ENCODE data around the gene RAB40B. TPM values are rescaled to one million over a fixed set of nuclear protein-coding genes. Genes with fewer than 3 reads are reported as not detected.

Gene RAB40B
- total RNA-seq, 1 experiment from 2014 or later = 22.1 TPM

DNA sequence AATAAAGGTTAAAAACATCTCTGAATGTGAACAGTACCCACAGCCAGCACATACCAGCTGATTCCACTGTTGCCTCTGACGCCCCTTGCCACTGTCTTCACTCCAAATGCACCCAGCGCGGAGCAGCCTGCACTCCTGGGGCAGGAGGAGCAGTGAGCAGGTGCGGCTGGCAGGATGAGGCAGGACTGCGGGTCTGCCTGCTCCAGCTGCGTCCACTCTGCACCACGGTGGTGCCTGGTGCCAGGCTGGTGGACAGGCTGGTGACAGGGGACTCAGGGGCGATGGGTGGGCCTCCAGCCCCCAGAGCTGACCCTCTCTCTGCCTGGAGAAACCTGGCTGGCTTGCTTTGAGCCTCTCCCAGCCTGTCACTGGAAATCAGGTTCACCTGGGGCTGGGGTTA lies 9.4 kb downstream of the RAB40B start:
- H3K4me3 ChIP-seq (replicated peaks in 1 of 2; ENCODE audit: low read depth in 1 of 2, low read length in 2 of 2) = no peak overlapping the region
- no peak overlapping the region for H3K4me2 ChIP-seq (ENCODE audit: low read length)
- no peak overlapping the region for H3K9ac ChIP-seq (ENCODE audit: low read length)
- H3K4me1 ChIP-seq (ENCODE audit: control insufficient read depth in 1 of 2, insufficient read depth in 2 of 2, low read length in 2 of 2) = peaks cover 0 to 5% of the 10 kb centered on the region in 2 experiments; a peak in 1 of 4 replicates
- POLR2A ChIA-PET = no interaction called here
- no peaks in the 10 kb centered on the region for H3K9me2 ChIP-seq (ENCODE audit: insufficient read depth)
- no peak overlapping the region for H2AFZ ChIP-seq (ENCODE audit: low read depth, low read length, poor library complexity, severe bottlenecking)
- intact Hi-C loops (cut with micrococcal nuclease) = no loop called here
- TF ChIP-seq ZFX (IDR thresholded peaks at IDR 0.05) (no peak), ZNF274 (IDR thresholded peaks at IDR 0.05; ENCODE audit: low read depth, low read length) (no peak), ZBTB33 (IDR thresholded peaks at IDR 0.05; ENCODE audit: extremely low read depth, insufficient replicate concordance, low read length) (no peak), YY1 (IDR thresholded peaks at IDR 0.05; ENCODE audit: extremely low read depth, insufficient replicate concordance, low read depth, low read length) (no peak), JUND (IDR thresholded peaks at IDR 0.05) (no peak), CEBPB (IDR thresholded peaks at IDR 0.05; ENCODE audit: low read depth) (no peak), EZH2phosphoT487 (IDR thresholded peaks at IDR 0.05; ENCODE audit: borderline replicate concordance) (no peak), EZH2 (IDR thresholded peaks at IDR 0.05) (no peak), CTCF (IDR thresholded peaks at IDR 0.05 in 2 of 3, conservative IDR thresholded peaks at IDR 0.05 in 1 of 3; ENCODE audit: borderline replicate concordance in 1 of 3, insufficient read depth in 1 of 3, low read depth in 2 of 3, low read length in 2 of 3) (no peak), TCF7L2 (IDR thresholded peaks at IDR 0.05; ENCODE audit: borderline replicate concordance, extremely low read depth, insufficient read depth, insufficient read length) (no peak), SIN3A (IDR thresholded peaks at IDR 0.05; ENCODE audit: low read depth) (no peak), POLR2A (IDR thresholded peaks at IDR 0.05; ENCODE audit: borderline replicate concordance, extremely low read depth, insufficient read depth, insufficient read length) (no peak), POLR2AphosphoS5 (IDR thresholded peaks at IDR 0.05; ENCODE audit: low read depth, low read length) (no peak)
- TF ChIP-seq, protein P1, sequence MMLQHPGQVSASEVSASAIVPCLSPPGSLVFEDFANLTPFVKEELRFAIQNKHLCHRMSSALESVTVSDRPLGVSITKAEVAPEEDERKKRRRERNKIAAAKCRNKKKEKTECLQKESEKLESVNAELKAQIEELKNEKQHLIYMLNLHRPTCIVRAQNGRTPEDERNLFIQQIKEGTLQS (IDR thresholded peaks at IDR 0.05) = no peak
- TF ChIP-seq, protein P2, sequence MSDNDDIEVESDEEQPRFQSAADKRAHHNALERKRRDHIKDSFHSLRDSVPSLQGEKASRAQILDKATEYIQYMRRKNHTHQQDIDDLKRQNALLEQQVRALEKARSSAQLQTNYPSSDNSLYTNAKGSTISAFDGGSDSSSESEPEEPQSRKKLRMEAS (IDR thresholded peaks at IDR 0.05) = no peak
- CTCF ChIA-PET = no interaction called here
- ATAC-seq (no peak), DNase-seq (ENCODE audit: low read depth, low spot score) (no peak)
- no peaks in the 10 kb centered on the region for H4K20me1 ChIP-seq (ENCODE audit: insufficient read depth)
- H3K27me3 ChIP-seq (ENCODE audit: insufficient read depth, low read length) = no peaks in the 10 kb centered on the region
- no TSS peak for BruUV-seq (replicated peaks)
- H3K27ac ChIP-seq (ENCODE audit: low read depth, low read length) = no peak overlapping the region
- no peaks in the 10 kb centered on the region for H3K36me3 ChIP-seq (ENCODE audit: control insufficient read depth in 1 of 2, insufficient read depth in 2 of 2, low read length in 2 of 2)
- H3K9me3 ChIP-seq (ENCODE audit: control insufficient read depth in 1 of 2, insufficient read depth in 1 of 2, low read depth in 1 of 2, low read length in 2 of 2) = peaks cover 1 to 7% of the 10 kb centered on the region in 2 experiments; a peak in 2 of 4 replicates
- RAD21 ChIA-PET (ENCODE audit: low non-redundant PET in 1 of 2, low total read pairs in 2 of 2, uncharacterized antibody in 2 of 2, unreplicated experiment in 2 of 2) = no interaction called here
- no peaks in the 10 kb centered on the region for H3K79me2 ChIP-seq (ENCODE audit: insufficient read depth, low read length)
